ENCODE measurements around the gene MFSD11.
"Not testable (repeated sequence)": the region's sequence is repeated elsewhere in the genome, so short reads cannot be mapped to it uniquely, and the experiment has no call there.

The MFSD11 gene

GRCh38 chr17:76748657-76749056 is 10.7 kb downstream of the MFSD11 start:
- no peak for DNase-seq

DNA sequence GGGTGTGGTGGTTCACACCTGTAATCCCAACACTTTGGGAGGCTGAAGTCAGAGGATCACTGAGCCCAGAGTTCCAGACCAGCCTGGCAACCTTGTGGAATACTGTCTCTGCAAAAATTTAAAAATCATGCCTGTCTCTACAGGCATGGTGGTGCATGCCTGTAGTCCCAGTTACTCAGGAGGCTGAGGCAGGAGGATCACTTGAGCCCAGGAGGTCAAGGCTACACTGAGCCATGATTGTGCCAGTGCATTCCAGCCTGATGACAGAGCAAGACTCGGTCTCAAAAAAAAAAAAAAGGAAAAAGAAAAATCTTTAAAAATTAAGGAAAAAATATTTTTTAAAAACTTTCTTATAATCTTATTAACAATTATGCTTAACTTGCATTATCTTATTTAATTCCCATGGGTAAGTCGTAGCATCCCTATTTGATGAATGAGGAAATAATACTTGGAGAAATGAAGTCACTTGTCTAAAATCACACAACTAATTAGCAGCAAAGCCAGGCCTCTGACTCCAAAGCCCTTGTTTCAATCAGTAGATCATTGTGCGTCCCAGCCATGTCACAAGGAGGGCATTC is 13.6 kb downstream of the MFSD11 start:
- DNase-seq, result no peak

- no peak for DNase-seq
Observed at GRCh38 chr17:76752006-76752405, 14.1 kb downstream of the MFSD11 start.

- peak; percentile 38 for DNase-seq
Observed at GRCh38 chr17:76753061-76753961, 15.4 kb downstream of the MFSD11 start.

DNA sequence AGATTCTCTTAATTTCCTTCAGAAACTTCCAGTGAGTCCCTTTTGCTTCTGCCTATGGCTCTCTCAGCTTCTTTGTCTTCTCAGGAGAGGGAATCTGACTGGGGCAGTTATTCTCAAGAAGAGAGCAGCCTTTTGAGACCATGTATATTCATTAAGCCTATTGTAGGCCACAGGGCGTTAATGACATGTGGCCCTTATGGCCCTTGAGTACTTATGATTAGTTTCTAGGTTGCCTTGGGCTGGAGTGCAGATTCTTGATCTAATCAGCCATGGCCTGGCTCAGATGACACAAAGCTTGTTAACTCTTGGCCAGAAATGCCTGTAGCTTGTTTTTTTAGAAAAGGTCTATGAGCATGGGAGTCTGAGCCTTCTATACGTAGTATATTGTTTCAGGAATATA is 17.4 kb downstream of the MFSD11 start:
- DNase-seq, result no peak

- no peak for DNase-seq
Observed at GRCh38 chr17:76757256-76757655, 19.3 kb downstream of the MFSD11 start.

- DNase-seq, result no peak
Observed at GRCh38 chr17:76758570-76758969, 20.7 kb downstream of the MFSD11 start.

DNA sequence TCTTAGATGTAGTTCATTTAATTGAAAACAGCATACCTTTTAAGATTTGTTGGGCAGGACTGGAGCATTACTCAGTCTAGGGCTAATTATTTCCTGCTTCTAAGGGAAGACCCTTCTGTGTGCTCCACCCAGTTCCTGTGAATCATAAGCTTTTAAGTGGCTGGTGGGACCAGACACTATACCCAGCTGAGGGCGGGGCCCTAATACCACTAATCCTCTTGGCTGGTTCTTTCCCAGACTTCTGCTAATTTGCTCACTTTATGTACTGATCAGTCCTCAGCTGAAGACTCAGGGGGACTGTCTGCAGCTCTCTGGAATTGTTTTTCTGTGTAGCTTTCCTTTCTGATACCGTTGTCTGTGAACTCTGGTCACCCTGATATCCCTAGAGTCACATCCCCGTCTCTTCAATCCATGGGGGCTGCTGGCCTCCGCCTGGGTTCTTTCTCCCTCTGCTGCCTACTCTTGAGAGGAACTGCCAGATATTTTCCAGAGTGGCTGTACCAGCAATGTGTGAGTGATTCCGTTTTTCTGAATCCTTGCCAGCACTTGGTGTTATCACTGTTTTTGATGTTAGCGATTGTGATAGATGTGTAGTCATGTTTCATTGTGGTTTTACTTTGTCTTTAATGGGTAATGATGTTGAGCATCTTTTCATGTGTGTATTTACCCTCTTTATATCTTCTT is 35.1 kb downstream of the MFSD11 start:
- peak; percentile 51 for DNase-seq

- no peak for DNase-seq
Observed at GRCh38 chr17:76775021-76775600, 37.2 kb downstream of the MFSD11 start.

DNA sequence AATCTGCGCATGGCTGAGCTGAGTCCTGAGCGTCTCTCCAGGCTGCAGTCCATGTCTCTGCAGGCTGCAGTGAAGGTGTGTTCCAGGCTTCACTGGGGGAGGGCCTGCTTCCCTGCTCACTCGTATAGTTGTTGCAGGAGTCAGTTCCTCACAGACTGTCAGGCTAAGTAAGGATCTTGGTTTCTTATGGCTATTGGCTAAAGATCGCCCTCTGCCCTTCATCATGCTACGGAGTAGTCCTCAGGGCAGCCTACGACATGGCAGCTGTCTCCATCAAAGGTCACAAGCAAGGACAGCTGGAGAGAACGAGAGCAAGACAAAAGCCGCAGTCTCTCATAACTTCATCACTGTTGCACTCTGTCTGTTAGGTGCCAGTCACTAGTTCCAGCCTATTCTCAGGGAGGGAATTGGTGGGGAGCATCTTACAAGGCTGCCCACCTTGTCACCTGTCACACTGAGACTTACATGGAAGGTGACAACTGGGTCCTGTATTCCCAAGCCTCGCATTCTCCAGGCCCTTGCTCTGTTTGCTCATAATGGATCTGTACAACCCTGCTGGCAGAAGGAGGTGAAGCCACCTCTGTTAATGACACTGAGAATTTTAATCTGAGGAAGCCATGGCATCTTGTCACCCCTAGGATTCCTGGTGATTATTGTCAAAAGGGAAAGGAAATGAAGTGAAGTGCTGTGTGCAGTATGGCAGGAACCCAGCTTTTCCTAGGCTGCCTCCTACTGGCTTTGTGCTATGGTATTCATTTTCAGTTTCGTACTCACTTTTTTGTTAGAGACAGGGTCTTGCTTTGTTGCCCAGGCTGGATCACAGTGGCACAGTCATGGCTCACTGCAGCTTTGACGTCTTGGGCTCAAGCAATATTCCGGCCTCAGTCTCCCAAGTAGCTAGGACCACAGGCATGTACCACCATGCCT is 43.4 kb downstream of the MFSD11 start:
- no peak for DNase-seq

DNA sequence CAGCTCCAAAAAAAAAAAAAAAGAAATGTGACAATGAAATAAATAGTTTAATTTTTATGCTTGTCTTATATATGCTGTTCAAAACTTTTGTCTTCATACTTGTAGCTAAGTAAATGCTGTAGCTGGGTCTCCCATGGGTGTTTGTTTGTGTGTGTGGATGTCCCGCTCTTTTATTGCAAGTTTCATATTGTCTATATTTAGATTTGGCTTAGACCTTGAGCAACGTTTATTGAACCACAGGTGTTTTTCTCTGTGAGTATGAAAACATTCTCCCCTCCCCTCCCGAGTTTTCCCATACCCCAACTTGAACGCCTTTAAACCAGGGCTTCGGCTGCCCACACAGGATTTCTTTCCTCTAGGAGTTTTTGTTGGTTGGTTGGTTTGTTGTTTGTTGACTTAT is 45.2 kb downstream of the MFSD11 start:
- no peak for DNase-seq

GRCh38 chr17:76784926-76785325 is 47.0 kb downstream of the MFSD11 start:
- DNase-seq, result no peak

DNA sequence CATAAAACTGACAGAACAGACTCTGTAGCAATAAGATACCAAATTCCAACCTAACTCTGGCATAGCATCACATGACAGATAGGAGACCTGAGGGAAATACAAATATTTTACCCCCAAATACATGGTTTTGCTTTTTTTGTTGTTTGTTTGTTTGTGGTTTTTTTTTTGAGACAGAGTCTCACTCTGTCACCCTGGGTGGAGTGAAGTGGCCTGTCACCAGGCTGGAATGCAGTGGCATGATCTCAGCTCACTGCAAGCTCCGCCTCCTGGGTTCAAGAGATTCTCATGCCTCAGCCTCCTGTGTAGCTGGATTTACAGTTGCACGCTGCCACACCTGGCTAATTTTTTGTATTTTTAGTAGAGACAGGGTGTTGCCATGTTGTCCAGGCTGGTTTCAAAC is 49.9 kb downstream of the MFSD11 start:
- not testable (repeated sequence) for DNase-seq

- DNase-seq, result no peak
Observed at GRCh38 chr17:76789235-76789788, 51.4 kb downstream of the MFSD11 start.

- DNase-seq, result peak; percentile 29
Observed at GRCh38 chr17:76791053-76791980, 53.4 kb downstream of the MFSD11 start.

- DNase-seq, result no peak
Observed at GRCh38 chr17:76792348-76792747, 54.4 kb downstream of the MFSD11 start.

DNA sequence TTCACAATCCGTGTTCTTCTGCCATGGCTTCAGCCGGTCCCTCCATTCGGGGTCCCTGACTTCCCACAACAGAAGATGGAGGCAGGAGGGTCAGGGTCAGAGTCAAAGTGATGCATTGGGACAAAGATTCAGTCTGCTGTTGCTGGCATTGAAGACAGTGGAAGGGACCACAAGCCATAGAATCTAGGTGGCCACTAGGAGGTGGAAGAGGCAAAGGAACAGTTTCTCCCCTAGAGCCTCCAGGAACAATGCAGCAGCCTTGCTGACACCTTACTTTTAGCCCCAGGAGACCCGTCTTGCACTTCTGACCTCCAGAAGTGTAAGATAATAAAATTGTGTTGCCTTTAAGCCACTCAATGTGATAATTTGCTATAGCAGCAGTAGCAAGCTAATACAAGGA is 55.9 kb downstream of the MFSD11 start:
- no peak for DNase-seq

GRCh38 chr17:76796081-76796480 is 58.2 kb downstream of the MFSD11 start:
- DNase-seq, result no peak

DNA sequence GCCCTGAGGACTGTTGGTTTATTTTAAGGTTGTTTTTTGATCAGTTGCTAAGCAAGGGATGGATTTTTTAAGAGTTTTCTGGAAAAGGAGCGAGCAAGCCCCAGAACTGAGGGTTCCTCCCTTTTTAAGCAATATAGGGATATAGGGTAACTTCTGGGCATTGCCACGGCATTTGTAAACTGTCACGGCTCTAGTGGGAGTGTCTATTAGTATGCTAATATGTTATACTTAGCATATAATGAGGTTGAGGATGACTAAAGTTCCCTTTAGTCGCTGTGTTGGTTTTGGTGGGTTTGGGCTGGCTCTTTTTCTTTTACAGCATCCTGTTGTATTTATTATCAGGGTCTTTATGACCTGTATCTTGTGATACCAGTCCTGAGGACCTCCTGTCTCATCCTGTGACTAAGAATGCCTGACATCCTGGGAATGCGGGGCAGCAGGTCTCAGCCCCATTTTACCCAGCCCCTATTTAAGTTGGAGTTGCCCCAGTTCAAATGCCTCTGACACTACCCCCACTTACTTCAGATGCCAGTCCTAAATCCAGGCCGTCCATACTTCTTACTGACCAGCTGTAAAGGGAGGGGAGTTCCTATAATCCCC is 59.4 kb downstream of the MFSD11 start:
- DNase-seq, result no peak

GRCh38 chr17:76801706-76802105 is 63.8 kb downstream of the MFSD11 start:
- no peak for DNase-seq

Data from activated naive CD4-positive, alpha-beta T cell treated with anti-CD3 and anti-CD28 coated beads, Interleukin-2, amount 50 U/mL, for 16 hours (primary cell).